PC-9 (cell line): ENCODE results near the gene RPL13A. TPM values are rescaled to one million over a fixed set of nuclear protein-coding genes. Genes with fewer than 3 reads are reported as not detected.
A peak's percentile ranks its signal among the peaks of the same experiment; 100 is the strongest.

Source experiments
- BruUV-seq: library from RNA; stranded (reverse); fragments of 400-500 nt; replicated peaks from 2 replicates; lab custom pipeline; 2021; lab: Mats Ljungman, UMichigan
- CTCF ChIA-PET: fragments of 300-600 bp; sonication (Branson Sonifier 250); formaldehyde crosslinking; loops from one replicate; lab custom pipeline; 2022; ENCODE audit warnings: antibody characterized with exemption; lab: Charles Lee
- POLR2A ChIA-PET: fragments of 300-600 bp; sonication (Branson Sonifier 250); formaldehyde crosslinking; loops from one replicate; lab custom pipeline; 2022; ENCODE audit warnings: antibody characterized with exemption; ENCODE audit not compliant: unreplicated experiment; lab: Charles Lee
- DNase-seq, 2 experiments: peaks; one replicate each; pipeline versions ENCODE4 v3.0.0 to v3.0.0-alpha.2; 2015 to 2022; ENCODE audit warnings: mixed read lengths in 1 of 2
- H2AFZ ChIP-seq: fragments of 200-600 bp; sonication (generic); 2 replicates; pipeline ENCODE4 v1.8.1; 2017; ENCODE audit warnings: antibody characterized with exemption
- H3F3A ChIP-seq: fragments of 200-600 bp; sonication (generic); 2 replicates; pipeline ENCODE4 v1.8.1; 2017; ENCODE audit warnings: antibody characterized with exemption, mild to moderate bottlenecking, low read depth; ENCODE audit not compliant: insufficient read depth
- H3K27ac ChIP-seq: fragments of 200-600 bp; sonication (generic); 2 replicates; pipeline ENCODE4 v1.6.1; 2016; ENCODE audit warnings: mixed run types
- H3K27me3 ChIP-seq: fragments of 200-600 bp; sonication (generic); 2 replicates; pipeline ENCODE4 v1.6.1; 2016; ENCODE audit warnings: low read depth, mixed run types; ENCODE audit not compliant: insufficient read depth
- H3K36me3 ChIP-seq: fragments of 200-600 bp; sonication (generic); 2 replicates; pipeline ENCODE4 v1.6.1; 2016; ENCODE audit warnings: low read depth, mixed run types
- H3K4me1 ChIP-seq: fragments of 200-600 bp; sonication (generic); replicated peaks from 2 replicates; pipeline ENCODE4 v1.6.1; 2016; ENCODE audit warnings: mixed run types; ENCODE audit not compliant: insufficient read depth
- H3K4me2 ChIP-seq: fragments of 200-600 bp; sonication (generic); 2 replicates; pipeline ENCODE4 v1.6.1; 2017; ENCODE audit warnings: mixed run types
- H3K4me3 ChIP-seq: fragments of 200-600 bp; sonication (generic); 2 replicates; pipeline ENCODE4 v1.6.1; 2016; ENCODE audit warnings: mixed run types
- H3K79me2 ChIP-seq: fragments of 200-600 bp; sonication (generic); 2 replicates; pipeline ENCODE4 v1.6.1; 2017; ENCODE audit warnings: low read depth, mixed run types
- H3K9me2 ChIP-seq: fragments of 200-600 bp; sonication (generic); 2 replicates; pipeline ENCODE4 v1.8.1; 2017; ENCODE audit warnings: mild to moderate bottlenecking; ENCODE audit not compliant: insufficient read depth
- H3K9me3 ChIP-seq: fragments of 200-600 bp; sonication (generic); 2 replicates; pipeline ENCODE4 v1.8.1; 2016; ENCODE audit warnings: low read depth; ENCODE audit not compliant: insufficient read depth
- H4K20me1 ChIP-seq: fragments of 200-600 bp; sonication (generic); 2 replicates; pipeline ENCODE4 v1.8.1; 2017; ENCODE audit not compliant: insufficient read depth
- EZH2 ChIP-seq: fragments of 200-600 bp; sonication (generic); IDR thresholded peaks from 2 replicates; pipeline ENCODE4 v1.8.0; 2017; ENCODE audit warnings: antibody characterized with exemption, low read depth
- intact Hi-C: fragments of 100-400 bp; cut with micrococcal nuclease; formaldehyde crosslinking; loops from one replicate; pipeline ENCODE4 v1.10.0; 2022; ENCODE audit not compliant: unreplicated experiment
- microRNA-seq: library from miRNA; unstranded; fragments of <30 nt; microRNA quantifications from one replicate; pipeline ENCODE4 v1.2.0, GENCODE V29; 2021; ENCODE audit warnings: borderline number of aligned reads, borderline replicate concordance
- total RNA-seq: library from RNA; stranded (reverse); gene quantifications from 2 replicates; pipeline ENCODE4 v1.2.3, GENCODE V29; 2021
- TF ChIP-seq, protein P1 (sequence below): fragments of 200-600 bp; sonication (generic); conservative IDR thresholded peaks from 2 replicates; pipeline ENCODE4 v1.6.1; 2017; ENCODE audit warnings: mixed run types, antibody characterized with exemption, mild to moderate bottlenecking, moderate library complexity

RPL13A gene
- total RNA-seq, 1 experiment from 2014 or later = 2,360 TPM

DNA sequence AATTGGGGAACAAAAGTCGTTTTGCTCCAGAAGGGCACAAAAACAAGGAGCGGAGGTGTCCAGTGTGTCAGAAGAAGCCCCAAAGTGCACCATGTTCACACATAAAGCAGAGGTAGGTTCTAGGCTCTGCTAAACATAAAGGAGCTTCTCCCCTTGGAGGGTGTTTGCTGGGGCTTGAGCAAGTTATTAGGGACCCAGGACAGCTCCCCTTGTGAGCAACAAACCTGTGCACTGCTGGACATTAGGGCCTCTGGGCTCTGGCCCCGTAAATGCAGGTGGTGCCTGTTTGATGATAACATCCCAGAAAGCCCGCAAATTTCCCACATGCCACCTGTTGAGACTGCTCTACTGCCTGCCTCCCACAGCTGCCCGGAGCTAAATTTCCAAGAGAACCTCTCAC lies 51.2 kb downstream of the RPL13A start:
- Histone ChIP-seq H4K20me1 (no peaks in the 10 kb centered on the region), H3K36me3 (no peaks in the 10 kb centered on the region), H3K4me3 (no peak overlapping the region), H3F3A (peaks cover 9% of the 10 kb centered on the region; the same call in 1 of the 2 replicates), H3K4me2 (no peak overlapping the region), H3K27me3 (no peaks in the 10 kb centered on the region), H3K4me1 (no peaks in the 10 kb centered on the region), H3K27ac (no peak overlapping the region), H3K79me2 (no peaks in the 10 kb centered on the region), H3K9me3 (no peaks in the 10 kb centered on the region), H2AFZ (no peak overlapping the region), H3K9me2 (no peaks in the 10 kb centered on the region)
- BruUV-seq = no TSS peak
- DNase-seq = no peak
- ChIA-PET POLR2A (no interaction called here), CTCF (interaction anchor here (0.5 kb wide), 1 partner anchor 284 kb away, joined by 5 read pairs; no protein-coding TSS in a partner anchor)
- intact Hi-C loops = no loop called here
- TF ChIP-seq EZH2 = no peak
- TF ChIP-seq, protein P1, sequence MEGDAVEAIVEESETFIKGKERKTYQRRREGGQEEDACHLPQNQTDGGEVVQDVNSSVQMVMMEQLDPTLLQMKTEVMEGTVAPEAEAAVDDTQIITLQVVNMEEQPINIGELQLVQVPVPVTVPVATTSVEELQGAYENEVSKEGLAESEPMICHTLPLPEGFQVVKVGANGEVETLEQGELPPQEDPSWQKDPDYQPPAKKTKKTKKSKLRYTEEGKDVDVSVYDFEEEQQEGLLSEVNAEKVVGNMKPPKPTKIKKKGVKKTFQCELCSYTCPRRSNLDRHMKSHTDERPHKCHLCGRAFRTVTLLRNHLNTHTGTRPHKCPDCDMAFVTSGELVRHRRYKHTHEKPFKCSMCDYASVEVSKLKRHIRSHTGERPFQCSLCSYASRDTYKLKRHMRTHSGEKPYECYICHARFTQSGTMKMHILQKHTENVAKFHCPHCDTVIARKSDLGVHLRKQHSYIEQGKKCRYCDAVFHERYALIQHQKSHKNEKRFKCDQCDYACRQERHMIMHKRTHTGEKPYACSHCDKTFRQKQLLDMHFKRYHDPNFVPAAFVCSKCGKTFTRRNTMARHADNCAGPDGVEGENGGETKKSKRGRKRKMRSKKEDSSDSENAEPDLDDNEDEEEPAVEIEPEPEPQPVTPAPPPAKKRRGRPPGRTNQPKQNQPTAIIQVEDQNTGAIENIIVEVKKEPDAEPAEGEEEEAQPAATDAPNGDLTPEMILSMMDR = no peak

DNA sequence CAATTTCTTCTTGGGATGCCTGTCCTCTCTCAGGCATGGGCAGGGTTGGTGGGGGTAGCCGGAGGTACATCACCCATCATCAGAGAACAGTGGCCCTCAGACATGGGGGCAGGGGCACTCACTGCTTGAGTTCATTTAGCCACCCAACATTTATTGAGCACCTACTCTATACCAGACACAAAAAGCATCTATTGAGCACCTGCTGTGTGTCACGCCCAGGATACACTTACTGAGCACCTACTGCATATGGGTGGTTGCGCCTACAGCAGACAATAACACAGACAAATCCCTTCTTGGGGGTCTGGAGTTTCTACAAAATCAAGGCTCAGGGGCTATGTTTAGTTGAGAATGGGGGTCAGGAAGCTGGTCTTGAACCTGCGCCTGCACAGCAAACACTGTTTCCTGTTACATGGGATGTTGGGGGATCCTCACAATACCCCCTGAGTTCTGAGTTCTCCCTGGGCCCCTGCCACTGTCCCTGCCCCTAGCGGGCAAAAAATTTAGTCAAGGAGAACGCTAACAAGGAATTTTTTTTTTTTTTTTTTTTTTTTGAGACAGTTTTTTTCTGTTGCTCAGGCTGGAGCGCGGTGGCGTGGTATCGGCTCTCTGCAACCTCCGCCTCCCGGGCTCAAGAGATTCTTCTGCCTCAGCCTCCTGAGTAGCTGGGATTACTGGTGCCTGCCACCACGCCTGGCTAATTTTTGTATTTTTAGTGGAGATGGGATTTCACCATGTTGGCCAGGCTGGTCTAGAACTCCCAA lies 52.0 kb downstream of the RPL13A start:
- Histone ChIP-seq H3K4me1 (no peaks in the 10 kb centered on the region), H3K27ac (no peak overlapping the region), H2AFZ (no peak overlapping the region), H4K20me1 (no peaks in the 10 kb centered on the region), H3K4me3 (no peak overlapping the region), H3K4me2 (no peak overlapping the region), H3K27me3 (0 out of 2 replicates have a peak, but pooled peaks cover 5% of the 10 kb centered on the region), H3K9me2 (no peaks in the 10 kb centered on the region), H3K36me3 (no peaks in the 10 kb centered on the region), H3F3A (peaks cover 5% of the 10 kb centered on the region; the same call in 1 of the 2 replicates), H3K9me3 (no peaks in the 10 kb centered on the region), H3K79me2 (no peaks in the 10 kb centered on the region)
- DNase-seq = no peak
- intact Hi-C loops = no loop called here
- ChIA-PET POLR2A (no interaction called here), CTCF (no interaction called here)
- no peak for TF ChIP-seq EZH2
- TF ChIP-seq, protein P1 = no peak
- no TSS peak for BruUV-seq

Small RNAs within 50 kb of the gene (microRNA-seq; reads per million reads assigned to microRNA genes)
- gene MIR150 = 20.2 reads per million, percentile 32 among the genes with 10 or more reads in this experiment

Other genes with a start within 250 kb of the RPL13A start
- gene SLC6A16, start 162.4 kb upstream of the RPL13A start, total RNA-seq = 0.48 and 0.61 TPM in 2 replicates
- not detected in 2 replicates for gene CD37, start 152.2 kb upstream of the RPL13A start, total RNA-seq
- 55.5 and 55.6 TPM in 2 replicates for gene TEAD2, start 125.2 kb upstream of the RPL13A start, total RNA-seq
- 0.85 TPM in 1 of 2 replicates, not detected in the other for gene DKKL1, start 123.7 kb upstream of the RPL13A start, total RNA-seq
- 0.39 TPM in 1 of 2 replicates, not detected in the other for gene KASH5, start 99.4 kb upstream of the RPL13A start, total RNA-seq
- gene PTH2, start 64.2 kb upstream of the RPL13A start, total RNA-seq = not detected in 2 replicates
- not detected in 2 replicates for gene GFY, start 62.2 kb upstream of the RPL13A start, total RNA-seq
- gene SLC17A7, start 46.1 kb upstream of the RPL13A start, total RNA-seq = 0.68 and 0.70 TPM in 2 replicates
- gene PIH1D1, start 35.8 kb upstream of the RPL13A start, total RNA-seq = 156 and 184 TPM in 2 replicates
- 40.9 and 66.8 TPM in 2 replicates for gene ALDH16A1, start 34.4 kb upstream of the RPL13A start, total RNA-seq
- 5.1 and 5.3 TPM in 2 replicates for gene FLT3LG, start 13.4 kb upstream of the RPL13A start, total RNA-seq
- 1,702 and 2,282 TPM in 2 replicates for gene RPS11, start 8.8 kb downstream of the RPL13A start, total RNA-seq
- 4.8 and 6.7 TPM in 2 replicates for gene FCGRT, start 25.1 kb downstream of the RPL13A start, total RNA-seq
- gene RCN3, start 40.4 kb downstream of the RPL13A start, total RNA-seq = 0.75 and 0.96 TPM in 2 replicates
- gene NOSIP, start 92.9 kb downstream of the RPL13A start, total RNA-seq = 63.6 and 71.3 TPM in 2 replicates
- gene PRRG2, start 93.7 kb downstream of the RPL13A start, total RNA-seq = 16.2 TPM in 2 replicates
- gene PRR12, start 103.6 kb downstream of the RPL13A start, total RNA-seq = 40.4 and 41.3 TPM in 2 replicates
- gene RRAS, start 152.5 kb downstream of the RPL13A start, total RNA-seq = 36.6 and 40.6 TPM in 2 replicates
- gene SCAF1, start 154.6 kb downstream of the RPL13A start, total RNA-seq = 86.9 and 91.3 TPM in 2 replicates
- 181 and 220 TPM in 2 replicates for gene IRF3, start 178.2 kb downstream of the RPL13A start, total RNA-seq
- 80.3 and 84.8 TPM in 2 replicates for gene BCL2L12, start 178.3 kb downstream of the RPL13A start, total RNA-seq
- gene PRMT1, start 189.7 kb downstream of the RPL13A start, total RNA-seq = 228 and 261 TPM in 2 replicates
- gene ADM5, start 202.0 kb downstream of the RPL13A start, total RNA-seq = 9.5 and 14.2 TPM in 2 replicates
- gene CPT1C, start 203.5 kb downstream of the RPL13A start, total RNA-seq = 1.7 and 2.1 TPM in 2 replicates